Measurements from ENCODE around the gene MBTPS2.

GRCh38 chrX:21831496-21831895 lies 7.9 kb upstream of the MBTPS2 start:
- TF ChIP-seq ZBTB5 (IDR thresholded peaks at IDR 0.05) = no peak
- TF ChIP-seq ZNF551 (CRISPR knock-in tag; IDR thresholded peaks at IDR 0.05) = no peak
- no peak for TF ChIP-seq ZNF785 (CRISPR knock-in tag; IDR thresholded peaks at IDR 0.05)
- TF ChIP-seq TRIM28 (IDR thresholded peaks at IDR 0.05) = no peak
- TF ChIP-seq ZBTB7A (IDR thresholded peaks at IDR 0.05; ENCODE audit: borderline replicate concordance, control insufficient read depth, low read depth, low read length) = no peak
- TF ChIP-seq ATF1 (CRISPR knock-in tag; IDR thresholded peaks at IDR 0.05) = no peak
- no peak for TF ChIP-seq ATF1 (tag; IDR thresholded peaks at IDR 0.05)
- TF ChIP-seq ZNF707 (CRISPR knock-in tag; conservative IDR thresholded peaks at IDR 0.05) = no peak
- TF ChIP-seq GTF2F1 (IDR thresholded peaks at IDR 0.05; ENCODE audit: low read depth, low read length) = no peak
- TF ChIP-seq ZBTB11 (CRISPR knock-in tag; IDR thresholded peaks at IDR 0.05) = no peak
- TF ChIP-seq CTCF (IDR thresholded peaks at IDR 0.05 in 2 of 3, conservative IDR thresholded peaks at IDR 0.05 in 1 of 3; ENCODE audit: insufficient read depth in 2 of 3, low read depth in 1 of 3, low read length in 3 of 3) = no peak
- no peak for TF ChIP-seq GABPB1 (CRISPR knock-in tag; IDR thresholded peaks at IDR 0.05)
- TF ChIP-seq, protein P1, sequence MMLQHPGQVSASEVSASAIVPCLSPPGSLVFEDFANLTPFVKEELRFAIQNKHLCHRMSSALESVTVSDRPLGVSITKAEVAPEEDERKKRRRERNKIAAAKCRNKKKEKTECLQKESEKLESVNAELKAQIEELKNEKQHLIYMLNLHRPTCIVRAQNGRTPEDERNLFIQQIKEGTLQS (IDR thresholded peaks at IDR 0.05) = no peak
- TF ChIP-seq, protein P1 (CRISPR knock-in tag; conservative IDR thresholded peaks at IDR 0.05) = no peak
- TF ChIP-seq PTBP1 (IDR thresholded peaks at IDR 0.05; ENCODE audit: low read depth, low read length) = no peak
- no peak for TF ChIP-seq RBM25 (IDR thresholded peaks at IDR 0.05; ENCODE audit: low read depth, low read length, severe bottlenecking)

All from K562 (cell line).